Stimulated activated CD8-positive, alpha-beta memory T cell treated with anti-CD3 and anti-CD28 coated beads, Interleukin-2, amount 100 ng/mL, for 48 hours (primary cell): ENCODE results near the gene TOPORS.
"Not testable (repeated sequence)": the region's sequence is repeated elsewhere in the genome, so short reads cannot be mapped to it uniquely, and the experiment has no call there.

Experiments used
- DNase-seq, 2 donors: peaks; one replicate each; pipeline ENCODE4 v3.0.0-alpha.2; 2020; ENCODE audit warnings: low read depth in 2 of 2

Gene TOPORS

GRCh38 chr9:32552172-32552872 lies at the start of gene TOPORS, which contains the start of gene SMIM27:
TSS of gene TOPORS (minus strand) at chr9:32552586. CDS start at chr9:32552436, 150 bp downstream.
TSS of gene SMIM27 (plus strand) at chr9:32552327. CDS start at chr9:32552435, 108 bp downstream.
- DNase-seq: peak; percentile 80 to 84

GRCh38 chr9:32599021-32599420 lies 46.6 kb upstream of the TOPORS start:
- DNase-seq: not testable (repeated sequence)

GRCh38 chr9:32596936-32597335 lies 44.5 kb upstream of the TOPORS start:
- DNase-seq: no peak

- DNase-seq: no peak
Measured at GRCh38 chr9:32596096-32596865, 43.9 kb upstream of the TOPORS start.

- no peak for DNase-seq
Measured at GRCh38 chr9:32590898-32591297, 38.5 kb upstream of the TOPORS start.

- DNase-seq: no peak
Measured at GRCh38 chr9:32590476-32590875, 38.1 kb upstream of the TOPORS start.

- DNase-seq: no peak
Measured at GRCh38 chr9:32589083-32589723, 36.8 kb upstream of the TOPORS start.

GRCh38 chr9:32587901-32588300 lies 35.5 kb upstream of the TOPORS start:
- DNase-seq: peak in 1 of 2 donors; percentile 4

GRCh38 chr9:32584784-32585183 lies 32.4 kb upstream of the TOPORS start:
- no peak for DNase-seq

GRCh38 chr9:32581512-32582143 lies 29.2 kb upstream of the TOPORS start:
- DNase-seq: no peak

- no peak for DNase-seq
Measured at GRCh38 chr9:32580631-32581300, 28.4 kb upstream of the TOPORS start.

- peak; percentile 61 to 62 for DNase-seq
Measured at GRCh38 chr9:32579706-32580331, 27.4 kb upstream of the TOPORS start.

GRCh38 chr9:32578976-32579375 lies 26.6 kb upstream of the TOPORS start:
- no peak for DNase-seq

GRCh38 chr9:32577316-32577715 lies 24.9 kb upstream of the TOPORS start:
- DNase-seq: no peak

GRCh38 chr9:32574858-32575257 lies 22.5 kb upstream of the TOPORS start:
- DNase-seq: no peak

- no peak for DNase-seq
Measured at GRCh38 chr9:32573821-32574220, 21.4 kb upstream of the TOPORS start.

- DNase-seq: peak; percentile 87 to 93
Measured at GRCh38 chr9:32572900-32573523, 20.6 kb upstream of the TOPORS start, which contains the start of gene NDUFB6. TSS of gene NDUFB6 (minus strand) at chr9:32573159. CDS start at chr9:32573060, 99 bp downstream.

- peak; percentile 37 to 51 for DNase-seq
Measured at GRCh38 chr9:32571969-32572899, 19.8 kb upstream of the TOPORS start.

- no peak for DNase-seq
Measured at GRCh38 chr9:32570262-32570661, 17.9 kb upstream of the TOPORS start.
